ENCODE data around the gene GRPEL2. TPM values are rescaled to one million over a fixed set of nuclear protein-coding genes. Genes with fewer than 3 reads are reported as not detected.

GRPEL2 gene
- total and polyA plus RNA-seq, 2 donors (not counting 3 experiments of a cell fraction or from before 2014, with no cell fraction given), result 7.6 to 32.5 TPM

DNA sequence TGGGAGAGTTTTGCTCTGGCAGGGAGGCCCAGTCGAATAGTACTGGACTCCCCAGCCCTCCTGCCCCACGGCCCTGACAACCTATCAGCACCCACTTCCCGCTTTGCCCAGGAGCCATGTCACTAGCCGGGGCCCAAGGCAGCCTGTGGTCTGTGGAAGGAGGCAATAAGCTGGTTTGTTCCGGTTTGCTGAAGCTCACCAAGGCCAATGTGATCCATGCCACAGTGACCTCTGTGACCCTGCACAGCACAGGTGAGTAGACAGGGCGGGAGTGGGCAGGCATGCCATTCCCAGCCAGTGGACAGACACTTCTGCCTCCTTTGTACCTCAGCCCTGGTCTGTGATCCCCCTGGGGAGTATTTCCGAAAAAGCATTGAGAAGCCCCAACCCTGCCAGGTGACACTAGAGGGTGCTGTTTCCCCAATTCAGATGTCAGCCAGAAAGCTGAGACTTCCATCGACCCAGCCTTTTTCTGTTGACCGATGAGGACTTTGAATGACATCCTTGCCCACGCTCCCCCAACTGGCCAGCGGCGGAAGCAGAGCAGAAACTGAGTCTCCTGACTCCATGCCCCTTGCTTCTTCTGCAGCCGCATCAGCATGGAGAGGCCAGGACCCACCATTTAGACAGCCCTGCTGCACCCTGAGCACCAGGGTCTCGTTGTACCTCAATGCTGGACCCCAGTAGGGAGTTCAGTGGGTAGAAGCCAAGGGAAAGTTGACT, 22.1 kb downstream of the GRPEL2 start:
- Histone ChIP-seq H3K79me2 (ENCODE audit: control insufficient read depth, insufficient read depth, low read length) (no peaks in the 10 kb centered on the region), H3K4me2 (ENCODE audit: insufficient read depth, low read length) (no peak overlapping the region), H3K36me3 (ENCODE audit: control insufficient read depth in 2 of 2, extremely low read depth in 1 of 2, insufficient read depth in 2 of 2, low read length in 2 of 2) (no peaks in the 10 kb centered on the region), H3K27ac (ENCODE audit: insufficient read depth, low read depth, low read length) (no peak overlapping the region), H3K27me3 (ENCODE audit: control insufficient read depth in 2 of 2, insufficient read depth in 2 of 2, low read length in 2 of 2) (no peaks in the 10 kb centered on the region), H3K4me1 (ENCODE audit: control insufficient read depth, extremely low read depth, insufficient read depth, low read length) (no peaks in the 10 kb centered on the region), H3K9me3 (replicated peaks; ENCODE audit: control insufficient read depth, insufficient read depth, low read length) (no peaks in the 10 kb centered on the region), H2AFZ (ENCODE audit: low read depth, low read length) (no peak overlapping the region), H4K20me1 (replicated peaks; ENCODE audit: control insufficient read depth, extremely low read depth, insufficient read depth, low read length) (no peaks in the 10 kb centered on the region), H3K9ac (replicated peaks; ENCODE audit: extremely low read depth, insufficient read depth, low read length) (no peak overlapping the region), H3K4me3 (replicated peaks in 1 of 3; ENCODE audit: insufficient read depth in 1 of 3, low read depth in 1 of 3, low read length in 3 of 3) (no peak overlapping the region), H3K9me1 (replicated peaks; ENCODE audit: control insufficient read depth, extremely low read depth, insufficient read depth, low read length) (no peaks in the 10 kb centered on the region)
- CTCF ChIA-PET, result interaction anchor here (0.6 to 5.7 kb wide), 52 partner anchors 8 to 636 kb away, joined by 3 to 131 read pairs (median 5); partner anchors contain the start of genes AFAP1L1, GRPEL2, IL17B and PCYOX1L
- dilution Hi-C loops (cut with MboI; ENCODE audit: extremely low pct_ligation_motif_present, low sequenced_read_pairs), result no loop called here
- BruUV-seq (replicated peaks), result no TSS peak
- FAIRE-seq, result peak; percentile 95
- intact Hi-C loops (cut with micrococcal nuclease), result loop anchor here (1.0 kb wide), 3 partner anchors 50 to 102 kb away; no protein-coding TSS in a partner anchor
- no peak for TF ChIP-seq EZH2 (IDR thresholded peaks at IDR 0.05; ENCODE audit: borderline replicate concordance, low read depth, low read length, severe bottlenecking)
- TF ChIP-seq, protein P1, sequence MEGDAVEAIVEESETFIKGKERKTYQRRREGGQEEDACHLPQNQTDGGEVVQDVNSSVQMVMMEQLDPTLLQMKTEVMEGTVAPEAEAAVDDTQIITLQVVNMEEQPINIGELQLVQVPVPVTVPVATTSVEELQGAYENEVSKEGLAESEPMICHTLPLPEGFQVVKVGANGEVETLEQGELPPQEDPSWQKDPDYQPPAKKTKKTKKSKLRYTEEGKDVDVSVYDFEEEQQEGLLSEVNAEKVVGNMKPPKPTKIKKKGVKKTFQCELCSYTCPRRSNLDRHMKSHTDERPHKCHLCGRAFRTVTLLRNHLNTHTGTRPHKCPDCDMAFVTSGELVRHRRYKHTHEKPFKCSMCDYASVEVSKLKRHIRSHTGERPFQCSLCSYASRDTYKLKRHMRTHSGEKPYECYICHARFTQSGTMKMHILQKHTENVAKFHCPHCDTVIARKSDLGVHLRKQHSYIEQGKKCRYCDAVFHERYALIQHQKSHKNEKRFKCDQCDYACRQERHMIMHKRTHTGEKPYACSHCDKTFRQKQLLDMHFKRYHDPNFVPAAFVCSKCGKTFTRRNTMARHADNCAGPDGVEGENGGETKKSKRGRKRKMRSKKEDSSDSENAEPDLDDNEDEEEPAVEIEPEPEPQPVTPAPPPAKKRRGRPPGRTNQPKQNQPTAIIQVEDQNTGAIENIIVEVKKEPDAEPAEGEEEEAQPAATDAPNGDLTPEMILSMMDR (IDR thresholded peaks at IDR 0.05; ENCODE audit: extremely low read depth in 1 of 2, insufficient read depth in 1 of 2, low read depth in 1 of 2, low read length in 2 of 2), result peak; percentile 76 to 83
- POLR2A ChIA-PET, result interaction anchor here (1.5 kb wide), 1 partner anchor 10 kb away, joined by 3 read pairs; the partner anchor contains the start of gene PCYOX1L
- DNase-seq (ENCODE audit: low read depth, low spot score), result peak; percentile 64
